Calu3 (cell line): ENCODE measurements around the gene SCAPER. TPM values are rescaled to one million over a fixed set of nuclear protein-coding genes. Genes with fewer than 3 reads are reported as not detected.

ENCODE experiments used
- BruUV-seq: library from RNA; stranded (reverse); fragments of 400-500 nt; replicated peaks from 2 replicates; lab custom pipeline; 2021; lab: Mats Ljungman, UMichigan
- CTCF ChIA-PET: fragments of 300-600 bp; sonication (Branson Sonifier 250); formaldehyde crosslinking; loops from one replicate; lab custom pipeline; 2022; ENCODE audit warnings: antibody characterized with exemption; lab: Charles Lee
- DNase-seq: peaks from one replicate; pipeline ENCODE4 v3.0.0; 2022
- H3K27ac Mint-ChIP-seq: one replicate; pipeline ENCODE4 v1.8.0; 2022; ENCODE audit warnings: mixed read lengths; ENCODE audit not compliant: unreplicated experiment
- H3K27me3 Mint-ChIP-seq: one replicate; pipeline ENCODE4 v1.8.0; 2022; ENCODE audit warnings: mixed read lengths; ENCODE audit not compliant: unreplicated experiment
- H3K36me3 Mint-ChIP-seq: one replicate; pipeline ENCODE4 v1.8.0; 2022; ENCODE audit warnings: mild to moderate bottlenecking, moderate library complexity, mixed read lengths; ENCODE audit not compliant: insufficient read depth, unreplicated experiment
- H3K4me1 Mint-ChIP-seq: one replicate; pipeline ENCODE4 v1.8.0; 2022; ENCODE audit warnings: mild to moderate bottlenecking, low read depth, mixed read lengths; ENCODE audit not compliant: unreplicated experiment
- H3K4me3 Mint-ChIP-seq: one replicate; pipeline ENCODE4 v1.8.0; 2022; ENCODE audit warnings: mild to moderate bottlenecking, low read depth, moderate library complexity, mixed read lengths; ENCODE audit not compliant: unreplicated experiment
- H3K9me3 Mint-ChIP-seq: one replicate; pipeline ENCODE4 v1.8.0; 2022; ENCODE audit warnings: low read depth, mixed read lengths; ENCODE audit not compliant: unreplicated experiment
- CTCF ChIP-seq: fragments of 200-600 bp; IDR thresholded peaks from one replicate; pipeline ENCODE4 v1.8.0; 2022; ENCODE audit warnings: antibody characterized with exemption; ENCODE audit not compliant: unreplicated experiment
- intact Hi-C: fragments of 100-400 bp; cut with micrococcal nuclease; formaldehyde crosslinking; loops from one replicate; pipeline ENCODE4 v1.10.0; 2022; ENCODE audit not compliant: unreplicated experiment
- total RNA-seq: library from RNA; stranded (reverse); gene quantifications from 2 replicates; pipeline ENCODE4 v1.2.3, GENCODE V29; 2022

Gene SCAPER
- total RNA-seq, 1 experiment from 2014 or later: 34.8 TPM

DNA sequence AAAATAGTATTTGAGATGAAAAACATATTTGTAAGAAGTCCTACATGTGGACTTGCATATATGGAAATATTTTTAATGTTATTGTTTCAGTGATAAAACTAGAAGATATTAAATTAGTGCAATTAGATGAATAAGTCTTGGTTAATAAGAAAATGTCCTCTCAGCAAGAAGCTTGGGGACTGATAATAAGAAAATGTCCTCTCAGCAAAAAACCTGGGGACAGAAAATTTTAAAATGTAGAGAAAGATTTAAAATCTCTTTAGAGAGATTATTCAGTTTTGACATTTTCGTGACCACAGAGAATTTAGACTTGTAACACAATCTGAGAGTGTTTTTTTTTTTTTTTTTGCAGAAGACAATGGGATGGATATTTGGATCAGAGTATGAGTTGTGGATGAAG is 412.6 kb downstream of the SCAPER start:
- Mint-ChIP-seq H3K4me3 (no peak overlapping the region), H3K27ac (no peak overlapping the region)
- CTCF ChIA-PET: no interaction called here

GRCh38 chr15:76483752-76484151 is 421.4 kb downstream of the SCAPER start:
- Mint-ChIP-seq H3K27me3 (no peaks in the 10 kb centered on the region), H3K27ac (no peak overlapping the region), H3K4me3 (no peak overlapping the region), H3K9me3 (no peaks in the 10 kb centered on the region), H3K36me3 (no peaks in the 10 kb centered on the region), H3K4me1 (no peaks in the 10 kb centered on the region)
- no peak for DNase-seq
- CTCF ChIA-PET: no interaction called here
- intact Hi-C loops: no loop called here
- BruUV-seq: no TSS peak
- TF ChIP-seq CTCF: no peak

More for the DNA sequence above, 412.6 kb downstream of the SCAPER start:
- Mint-ChIP-seq H3K36me3 (peaks cover 4% of the 10 kb centered on the region), H3K27me3 (no peaks in the 10 kb centered on the region), H3K4me1 (no peaks in the 10 kb centered on the region), H3K9me3 (peaks cover 5% of the 10 kb centered on the region)
- no peak for TF ChIP-seq CTCF
- no peak for DNase-seq
- intact Hi-C loops: no loop called here
- no TSS peak for BruUV-seq

DNA sequence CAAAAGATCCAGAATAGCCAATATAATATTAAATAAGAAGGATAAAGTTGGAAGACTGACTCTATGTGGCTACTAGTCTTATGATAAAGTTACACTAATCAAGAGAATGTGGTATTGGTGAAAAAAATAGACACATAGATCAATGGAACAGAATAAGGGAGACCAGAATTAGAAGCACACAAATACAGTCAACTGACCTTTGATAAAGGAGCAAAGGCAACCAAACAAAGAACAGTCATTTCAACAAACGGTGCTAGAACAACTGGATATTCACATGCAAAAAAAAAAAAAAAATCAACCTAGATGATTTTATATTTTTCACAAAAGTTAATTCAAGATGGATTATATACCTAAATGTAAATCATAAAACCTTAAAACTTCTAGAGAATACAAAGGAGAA is 422.1 kb downstream of the SCAPER start:
- no TSS peak for BruUV-seq
- no peak for TF ChIP-seq CTCF
- no peak overlapping the region for H3K4me3 Mint-ChIP-seq
- no peaks in the 10 kb centered on the region for H3K9me3 Mint-ChIP-seq
- no peak overlapping the region for H3K27ac Mint-ChIP-seq
- H3K4me1 Mint-ChIP-seq: no peaks in the 10 kb centered on the region
- DNase-seq: no peak
- H3K27me3 Mint-ChIP-seq: no peaks in the 10 kb centered on the region
- H3K36me3 Mint-ChIP-seq: no peaks in the 10 kb centered on the region
- intact Hi-C loops: no loop called here
- CTCF ChIA-PET: no interaction called here

GRCh38 chr15:76480267-76480666 is 424.9 kb downstream of the SCAPER start:
- no peak for DNase-seq
- Mint-ChIP-seq H3K27ac (no peak overlapping the region), H3K4me3 (no peak overlapping the region), H3K36me3 (no peaks in the 10 kb centered on the region), H3K9me3 (no peaks in the 10 kb centered on the region), H3K27me3 (no peaks in the 10 kb centered on the region), H3K4me1 (no peaks in the 10 kb centered on the region)
- no TSS peak for BruUV-seq
- intact Hi-C loops: no loop called here
- TF ChIP-seq CTCF: no peak
- CTCF ChIA-PET: no interaction called here

- Mint-ChIP-seq H3K9me3 (no peaks in the 10 kb centered on the region), H3K4me3 (no peak overlapping the region), H3K36me3 (no peaks in the 10 kb centered on the region), H3K4me1 (no peaks in the 10 kb centered on the region), H3K27ac (no peak overlapping the region), H3K27me3 (no peaks in the 10 kb centered on the region)
- no peak for TF ChIP-seq CTCF
- CTCF ChIA-PET: no interaction called here
- no peak for DNase-seq
- intact Hi-C loops: no loop called here
- no TSS peak for BruUV-seq
Observed at GRCh38 chr15:76470691-76471090, 434.4 kb downstream of the SCAPER start.
